ENCODE results near the gene GINS2.

The GINS2 gene

DNA sequence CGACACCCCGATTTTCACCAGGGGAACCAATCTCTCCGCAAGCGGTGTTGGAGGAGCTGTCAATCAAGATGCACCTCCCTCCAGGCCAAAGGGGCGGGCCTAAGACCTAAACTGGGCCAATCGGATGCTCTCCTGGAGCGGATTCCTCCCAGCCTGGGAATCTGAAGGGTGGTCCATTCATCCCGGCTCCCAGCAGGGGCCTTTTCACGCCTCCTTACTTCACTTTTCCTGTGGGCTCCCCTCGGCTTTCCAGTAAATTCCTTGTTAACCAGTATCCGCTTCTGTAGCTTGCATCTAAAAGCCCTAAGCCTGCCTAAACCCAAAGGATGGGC is 45.1 kb upstream of the GINS2 start:
- no peaks in the 10 kb centered on the region for H3K27me3 ChIP-seq (replicated peaks)
- in situ Hi-C loops (cut with HindIII; ENCODE audit: low pct_ligation_motif_present, low sequenced_read_pairs): no loop called here
- H3K4me3 ChIP-seq (ENCODE audit: low read depth, low read length): no peak overlapping the region
- peak; percentile 32 for DNase-seq
- TF ChIP-seq, protein P1, sequence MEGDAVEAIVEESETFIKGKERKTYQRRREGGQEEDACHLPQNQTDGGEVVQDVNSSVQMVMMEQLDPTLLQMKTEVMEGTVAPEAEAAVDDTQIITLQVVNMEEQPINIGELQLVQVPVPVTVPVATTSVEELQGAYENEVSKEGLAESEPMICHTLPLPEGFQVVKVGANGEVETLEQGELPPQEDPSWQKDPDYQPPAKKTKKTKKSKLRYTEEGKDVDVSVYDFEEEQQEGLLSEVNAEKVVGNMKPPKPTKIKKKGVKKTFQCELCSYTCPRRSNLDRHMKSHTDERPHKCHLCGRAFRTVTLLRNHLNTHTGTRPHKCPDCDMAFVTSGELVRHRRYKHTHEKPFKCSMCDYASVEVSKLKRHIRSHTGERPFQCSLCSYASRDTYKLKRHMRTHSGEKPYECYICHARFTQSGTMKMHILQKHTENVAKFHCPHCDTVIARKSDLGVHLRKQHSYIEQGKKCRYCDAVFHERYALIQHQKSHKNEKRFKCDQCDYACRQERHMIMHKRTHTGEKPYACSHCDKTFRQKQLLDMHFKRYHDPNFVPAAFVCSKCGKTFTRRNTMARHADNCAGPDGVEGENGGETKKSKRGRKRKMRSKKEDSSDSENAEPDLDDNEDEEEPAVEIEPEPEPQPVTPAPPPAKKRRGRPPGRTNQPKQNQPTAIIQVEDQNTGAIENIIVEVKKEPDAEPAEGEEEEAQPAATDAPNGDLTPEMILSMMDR (IDR thresholded peaks at IDR 0.05; ENCODE audit: low read depth, low read length, missing control alignments): no peak
- no peaks in the 10 kb centered on the region for H3K36me3 ChIP-seq (replicated peaks)
- H3K27ac ChIP-seq: no peak overlapping the region

DNA sequence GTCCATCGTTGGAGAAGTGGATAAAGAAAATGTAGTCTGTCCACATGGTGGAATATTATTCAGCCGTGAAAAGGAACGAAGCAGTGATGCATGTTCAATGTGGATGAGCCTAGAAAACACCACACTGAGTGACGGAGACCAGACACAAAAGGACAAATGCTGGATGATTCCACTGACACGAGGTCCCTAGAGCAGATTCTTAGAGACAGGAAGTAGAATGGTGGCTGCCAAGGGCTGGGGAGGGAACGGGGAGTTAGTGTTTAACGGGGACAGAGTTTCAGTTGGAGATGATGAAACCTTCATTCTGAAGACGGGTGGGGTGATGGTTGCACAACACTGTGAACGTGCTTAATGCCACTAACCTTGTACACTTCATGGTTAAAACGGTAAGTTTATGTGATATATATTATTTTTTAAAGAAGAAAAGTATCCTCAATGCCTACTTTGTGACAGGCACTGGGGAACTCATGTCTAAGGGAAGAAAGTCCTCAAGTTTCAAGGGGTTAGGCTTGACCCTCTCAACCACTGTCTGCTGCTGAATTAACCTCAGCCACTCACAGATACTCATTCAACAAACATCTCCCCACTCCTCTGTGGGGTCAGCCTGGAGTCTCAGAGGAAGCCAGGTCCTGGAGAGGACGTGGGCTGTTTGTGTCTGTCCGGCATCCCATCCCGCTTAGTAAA is 44.5 kb upstream of the GINS2 start:
- Histone ChIP-seq H3K36me3 (replicated peaks) (no peaks in the 10 kb centered on the region), H3K27me3 (replicated peaks) (no peaks in the 10 kb centered on the region), H3K4me3 (ENCODE audit: low read depth, low read length) (no peak overlapping the region), H3K27ac (no peak overlapping the region)
- in situ Hi-C loops (cut with HindIII; ENCODE audit: low pct_ligation_motif_present, low sequenced_read_pairs): no loop called here
- DNase-seq: no peak
- TF ChIP-seq, protein P1 (IDR thresholded peaks at IDR 0.05; ENCODE audit: low read depth, low read length, missing control alignments): no peak

DNA sequence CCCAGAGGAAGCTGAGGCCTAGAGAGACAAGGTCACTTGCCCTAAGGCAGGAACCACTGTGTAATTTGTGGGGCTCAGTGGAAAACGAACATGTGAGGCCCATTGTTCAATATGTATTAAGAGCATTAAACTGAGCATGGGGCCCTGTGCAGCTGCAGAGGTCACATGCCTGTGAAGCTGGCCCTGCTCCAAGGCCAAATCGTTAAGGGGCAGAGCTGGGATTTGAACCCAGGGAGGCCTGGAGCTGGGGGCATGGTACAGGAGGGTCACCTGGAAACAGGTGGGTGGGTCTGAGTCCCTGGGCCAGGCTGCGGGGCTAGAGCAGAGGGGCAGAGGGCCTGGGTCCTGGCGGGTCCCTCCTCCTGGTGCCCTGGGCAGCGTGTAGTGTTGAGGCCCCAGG is 42.4 kb upstream of the GINS2 start:
- Histone ChIP-seq H3K27ac (no peak overlapping the region), H3K4me3 (ENCODE audit: low read depth, low read length) (no peak overlapping the region), H3K36me3 (replicated peaks) (no peaks in the 10 kb centered on the region), H3K27me3 (replicated peaks) (no peaks in the 10 kb centered on the region)
- in situ Hi-C loops (cut with HindIII; ENCODE audit: low pct_ligation_motif_present, low sequenced_read_pairs): no loop called here
- TF ChIP-seq, protein P1 (IDR thresholded peaks at IDR 0.05; ENCODE audit: low read depth, low read length, missing control alignments): no peak
- DNase-seq: no peak

DNA sequence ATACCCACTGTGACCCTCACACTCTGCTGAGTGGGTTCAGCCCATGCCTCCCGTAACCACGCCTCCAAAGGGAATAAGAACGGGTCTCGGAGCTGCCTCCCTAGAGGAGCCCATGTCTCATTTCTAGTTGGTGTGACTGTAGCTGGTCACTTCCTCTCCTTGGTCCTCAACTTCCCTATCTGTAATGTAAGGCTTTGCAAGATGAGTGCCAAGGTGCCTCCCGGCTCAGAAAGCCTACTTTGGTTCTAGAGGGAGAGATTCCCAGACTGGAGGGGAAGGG is 41.4 kb upstream of the GINS2 start:
- H3K4me3 ChIP-seq (ENCODE audit: low read depth, low read length): no peak overlapping the region
- no peak overlapping the region for H3K27ac ChIP-seq
- no peaks in the 10 kb centered on the region for H3K36me3 ChIP-seq (replicated peaks)
- no peak for DNase-seq
- in situ Hi-C loops (cut with HindIII; ENCODE audit: low pct_ligation_motif_present, low sequenced_read_pairs): no loop called here
- no peaks in the 10 kb centered on the region for H3K27me3 ChIP-seq (replicated peaks)
- TF ChIP-seq, protein P1 (IDR thresholded peaks at IDR 0.05; ENCODE audit: low read depth, low read length, missing control alignments): no peak

DNA sequence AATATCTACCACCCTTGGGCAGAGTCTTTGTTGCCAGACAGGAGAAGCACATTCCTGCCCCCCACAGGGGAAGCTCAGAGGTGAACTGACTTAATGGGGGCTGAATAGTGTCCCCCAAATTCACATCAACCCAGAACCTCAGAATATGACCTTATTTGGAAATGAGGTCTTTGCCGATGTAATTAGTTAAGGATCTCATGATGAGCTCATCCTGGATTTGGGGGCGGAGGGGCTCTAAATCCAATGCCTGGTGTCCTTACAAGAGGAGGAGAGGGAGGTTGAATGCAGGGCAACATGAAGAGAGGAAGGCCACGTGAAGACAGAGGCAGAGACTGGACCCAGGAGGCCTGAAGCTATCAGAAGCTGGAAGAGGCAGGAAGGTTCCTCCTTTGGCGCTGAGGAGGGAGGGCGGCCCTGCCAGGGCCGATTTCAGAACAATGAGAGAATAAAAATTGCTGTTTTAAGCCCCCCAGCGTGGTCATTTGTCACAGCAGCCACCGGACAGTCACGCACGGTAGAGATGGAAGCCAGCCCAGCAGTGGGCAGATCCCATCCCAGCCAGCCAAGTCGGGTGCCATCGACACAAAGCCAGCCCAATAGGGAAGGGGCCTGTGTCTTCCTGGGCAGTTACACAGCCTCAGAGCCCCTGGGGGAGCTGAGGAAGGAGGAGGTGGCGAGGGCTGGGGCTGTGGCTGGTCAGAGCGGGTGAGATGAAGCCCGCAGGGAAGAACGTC is 40.9 kb upstream of the GINS2 start:
- no peaks in the 10 kb centered on the region for H3K36me3 ChIP-seq (replicated peaks)
- H3K27me3 ChIP-seq (replicated peaks): no peaks in the 10 kb centered on the region
- no peak overlapping the region for H3K27ac ChIP-seq
- DNase-seq: no peak
- in situ Hi-C loops (cut with HindIII; ENCODE audit: low pct_ligation_motif_present, low sequenced_read_pairs): no loop called here
- TF ChIP-seq, protein P1 (IDR thresholded peaks at IDR 0.05; ENCODE audit: low read depth, low read length, missing control alignments): no peak
- no peak overlapping the region for H3K4me3 ChIP-seq (ENCODE audit: low read depth, low read length)

DNA sequence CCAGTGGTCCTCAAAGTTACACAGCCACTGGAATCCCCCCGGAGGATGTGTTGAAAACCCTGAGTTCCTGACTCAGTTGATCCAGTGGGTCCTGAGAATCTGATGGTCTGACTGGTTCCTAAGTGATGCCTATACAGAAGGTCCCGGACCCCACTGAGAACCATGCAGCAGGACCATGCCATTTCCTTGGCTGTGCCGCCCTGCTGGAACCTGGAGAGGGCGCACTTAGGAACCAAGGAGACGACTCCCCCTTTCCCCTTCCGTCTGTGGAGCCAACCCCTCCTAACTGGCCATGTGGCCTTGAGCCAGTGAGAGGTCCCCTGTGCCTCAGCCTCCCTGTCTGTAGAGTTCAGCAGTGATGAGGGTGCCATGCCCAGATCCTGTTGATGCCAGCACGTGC is 40.1 kb upstream of the GINS2 start:
- no peaks in the 10 kb centered on the region for H3K36me3 ChIP-seq (replicated peaks)
- TF ChIP-seq, protein P1 (IDR thresholded peaks at IDR 0.05; ENCODE audit: low read depth, low read length, missing control alignments): peak; percentile 53
- no peak overlapping the region for H3K27ac ChIP-seq
- H3K4me3 ChIP-seq (ENCODE audit: low read depth, low read length): no peak overlapping the region
- H3K27me3 ChIP-seq (replicated peaks): no peaks in the 10 kb centered on the region
- no peak for DNase-seq
- in situ Hi-C loops (cut with HindIII; ENCODE audit: low pct_ligation_motif_present, low sequenced_read_pairs): no loop called here

Data from brain microvascular endothelial cell (primary cell).